SW 1271 (cell line): ENCODE measurements around the gene RHOJ.
"Not testable (repeated sequence)": the region's sequence is repeated elsewhere in the genome, so short reads cannot be mapped to it uniquely, and the experiment has no call there.

Experiments used
- DNase-seq, 2 experiments: peaks; one replicate each; lab custom pipeline; 2025; lab: John Stamatoyannopoulos, UW

Gene RHOJ

GRCh38 chr14:63268771-63269170 lies 64.5 kb downstream of the RHOJ start:
- no peak for DNase-seq

- no peak for DNase-seq
These were observed 65.5 kb downstream of the RHOJ start for GRCh38 chr14:63269561-63270225.

DNA sequence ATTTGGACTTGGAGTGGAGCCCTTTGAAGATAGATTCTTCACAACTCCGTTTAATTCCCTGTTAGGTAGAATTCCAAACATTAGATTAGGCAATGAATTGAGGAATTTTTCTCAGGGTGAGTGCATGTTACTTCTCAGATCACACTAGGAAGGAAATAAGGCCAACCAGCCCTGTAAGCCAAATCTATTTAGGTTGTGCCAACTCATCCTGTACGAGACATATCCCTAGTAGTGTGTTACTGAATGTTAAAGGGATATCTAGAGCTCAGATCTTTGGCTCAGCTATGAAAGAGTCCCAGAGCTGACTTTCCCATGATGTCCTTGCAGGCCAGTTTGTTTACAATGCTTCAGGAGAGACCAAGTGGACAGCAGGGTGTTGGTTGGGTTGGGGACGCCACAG lies 68.9 kb downstream of the RHOJ start:
- DNase-seq = no peak

GRCh38 chr14:63273717-63274655 lies 69.7 kb downstream of the RHOJ start:
- DNase-seq = no peak

- DNase-seq = no peak
These were observed 71.4 kb downstream of the RHOJ start for GRCh38 chr14:63275611-63276010.

- DNase-seq = no peak
These were observed 71.8 kb downstream of the RHOJ start for GRCh38 chr14:63276016-63276415.

DNA sequence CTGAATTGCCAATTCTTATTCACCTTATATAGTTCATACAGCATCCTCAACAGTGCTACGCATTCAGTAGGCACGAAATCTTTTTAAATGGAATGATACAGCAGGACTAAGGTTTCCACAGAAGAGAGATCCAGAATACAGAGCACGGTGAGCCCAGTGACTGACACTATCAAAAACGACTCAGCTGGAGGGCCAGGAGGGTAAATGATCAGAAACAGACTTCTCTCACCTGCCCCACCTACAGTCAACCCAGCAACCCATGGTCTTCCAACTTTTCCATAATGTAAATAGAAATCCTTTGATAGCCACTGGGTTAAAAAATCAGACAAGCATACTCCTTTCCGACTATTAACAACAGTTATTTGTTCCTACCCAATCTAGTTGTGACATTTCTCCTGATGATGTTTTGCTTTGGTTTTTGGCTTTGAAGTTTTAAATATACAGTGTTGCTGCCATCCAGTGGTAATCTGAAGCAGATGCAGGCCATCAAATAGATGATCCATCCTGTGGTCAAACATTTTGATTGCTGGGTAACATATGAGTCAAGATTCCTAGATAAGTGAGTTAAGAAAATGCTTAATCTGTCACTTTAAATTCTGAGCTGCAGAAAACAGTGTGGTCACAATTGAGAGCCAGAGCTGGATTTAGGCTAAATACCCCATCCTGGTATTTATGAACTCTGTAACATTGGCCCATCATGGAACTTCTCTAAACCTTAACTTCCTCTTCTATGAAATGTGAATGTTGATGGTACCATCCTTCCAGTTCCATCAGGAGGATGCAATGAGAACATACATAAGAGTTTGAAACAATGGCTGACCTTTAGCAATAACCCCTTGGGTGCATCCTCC lies 72.5 kb downstream of the RHOJ start:
- DNase-seq = peak in 1 of 2 experiments; percentile 69

DNA sequence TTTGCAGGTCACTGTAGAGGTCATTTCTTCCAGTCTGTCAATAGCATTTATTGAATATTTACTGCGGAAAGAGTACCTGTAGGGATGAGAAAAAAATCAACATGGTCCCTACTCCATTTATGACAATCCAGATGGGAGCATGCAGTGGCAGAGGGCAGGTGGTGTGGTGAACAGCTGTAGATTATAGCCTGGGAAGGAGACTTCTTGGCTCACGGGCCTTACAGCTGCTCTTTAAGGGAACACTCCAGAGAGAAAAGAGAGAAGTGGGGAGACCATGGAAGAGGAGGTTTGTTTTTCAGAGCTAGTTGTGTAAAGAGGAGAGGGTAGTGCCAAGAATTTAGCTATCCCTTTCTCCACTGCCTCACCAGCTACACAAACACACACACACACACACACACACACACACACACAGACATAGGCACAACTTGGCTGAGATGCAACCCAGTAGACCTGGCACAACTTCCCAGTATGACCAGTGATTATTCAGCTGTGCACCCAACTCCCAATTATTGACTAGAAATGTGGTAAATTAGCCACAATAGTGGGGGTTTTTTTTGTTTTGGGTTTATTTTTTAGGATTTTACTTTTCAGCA lies 73.4 kb downstream of the RHOJ start:
- DNase-seq = no peak

DNA sequence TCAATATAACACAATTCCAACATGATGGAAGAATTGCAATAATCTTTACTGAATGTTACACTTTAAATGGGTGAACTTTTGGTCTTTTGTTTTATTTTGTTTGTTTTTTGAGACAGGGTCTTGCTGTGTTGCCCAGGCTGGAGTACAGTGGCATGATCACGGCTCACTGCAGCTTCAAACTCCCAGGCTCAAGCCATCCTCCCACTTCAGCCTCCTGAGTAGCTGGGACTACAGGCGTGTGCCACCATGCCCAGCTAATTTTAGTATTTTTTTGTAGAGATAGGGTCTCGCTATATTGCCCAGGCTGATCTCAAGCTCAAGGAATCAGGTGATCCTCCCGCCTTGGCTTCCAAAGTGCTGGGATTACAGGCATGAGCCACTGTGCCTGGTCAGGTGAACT lies 75.7 kb downstream of the RHOJ start:
- not testable (repeated sequence) for DNase-seq

- no peak for DNase-seq
These were observed 79.0 kb downstream of the RHOJ start for GRCh38 chr14:63282997-63283883.

DNA sequence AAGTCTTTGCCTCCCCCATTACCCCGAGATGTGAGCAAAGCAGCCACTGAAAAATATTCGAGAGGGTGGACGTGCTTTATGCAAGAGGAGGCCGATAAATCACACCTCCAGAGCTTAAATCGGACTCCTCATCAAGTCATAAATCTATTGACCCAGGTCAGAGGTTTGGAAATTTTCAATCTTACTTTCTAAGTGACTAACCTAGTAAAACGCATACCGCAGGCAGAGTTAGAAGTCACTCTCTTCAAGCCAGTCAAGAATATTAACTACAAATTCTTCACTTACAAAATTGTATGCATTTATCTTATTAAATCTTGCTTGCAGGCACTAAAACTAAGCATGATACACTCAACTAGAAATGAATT lies 79.6 kb downstream of the RHOJ start:
- DNase-seq = no peak

DNA sequence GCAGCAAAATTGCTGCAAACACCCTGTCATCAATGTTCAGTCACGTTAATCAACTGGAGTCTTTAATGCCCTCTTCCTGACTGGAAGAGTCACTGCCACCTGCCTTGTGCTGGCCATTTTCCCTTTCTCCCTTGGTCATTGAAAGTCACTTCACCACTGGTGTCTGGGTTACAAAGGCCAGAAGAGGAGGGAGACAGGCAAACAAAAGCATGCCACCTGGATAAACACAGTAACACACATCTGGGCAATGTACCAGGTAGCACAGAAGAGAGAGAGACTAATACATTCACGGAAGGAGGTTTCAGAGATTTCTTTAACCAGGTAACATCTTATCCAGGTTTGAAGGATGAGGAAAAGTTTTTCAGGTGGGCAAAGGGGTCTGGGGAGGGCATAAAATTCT lies 81.8 kb downstream of the RHOJ start:
- no peak for DNase-seq

DNA sequence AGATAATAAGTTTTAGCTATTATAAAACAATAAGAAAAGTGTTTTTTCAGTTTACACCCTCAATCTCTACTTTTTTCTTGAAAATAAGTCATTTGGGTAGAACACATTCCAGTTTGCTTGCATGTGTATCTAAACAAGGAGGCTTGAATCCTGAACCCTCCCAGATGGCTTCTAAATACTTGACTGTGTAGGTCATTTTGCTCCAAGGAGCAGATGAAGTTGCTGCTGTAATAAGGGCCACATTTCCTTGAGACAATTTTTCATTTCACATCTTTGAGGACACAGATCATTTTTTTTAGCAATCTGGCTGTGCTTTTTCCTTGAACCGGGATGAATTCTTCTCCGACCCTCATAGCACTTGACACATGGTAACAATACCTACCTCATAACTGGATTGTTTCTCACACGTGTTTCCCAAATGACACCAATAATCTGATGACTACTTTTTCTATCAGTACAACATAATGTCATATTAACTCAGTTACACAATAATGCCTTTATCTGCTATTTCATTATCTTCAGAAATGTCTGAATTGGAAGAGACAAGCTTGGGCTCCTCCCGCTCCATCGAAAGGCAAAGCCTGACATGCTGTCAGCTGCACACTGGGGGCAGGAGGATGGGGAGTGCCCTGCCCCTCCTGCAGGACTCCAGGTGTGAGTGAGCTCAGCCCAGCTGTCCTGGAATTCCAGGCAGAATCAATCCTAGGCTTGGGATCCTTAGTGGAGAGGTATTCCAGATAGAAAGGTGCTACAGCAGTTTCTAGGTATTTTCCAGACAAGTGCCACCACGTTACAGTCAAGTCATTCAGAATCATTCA lies 83.6 kb downstream of the RHOJ start:
- no peak for DNase-seq

- no peak for DNase-seq
These were observed 84.6 kb downstream of the RHOJ start for GRCh38 chr14:63288853-63289252.

GRCh38 chr14:63290741-63291430 lies 86.6 kb downstream of the RHOJ start:
- no peak for DNase-seq

DNA sequence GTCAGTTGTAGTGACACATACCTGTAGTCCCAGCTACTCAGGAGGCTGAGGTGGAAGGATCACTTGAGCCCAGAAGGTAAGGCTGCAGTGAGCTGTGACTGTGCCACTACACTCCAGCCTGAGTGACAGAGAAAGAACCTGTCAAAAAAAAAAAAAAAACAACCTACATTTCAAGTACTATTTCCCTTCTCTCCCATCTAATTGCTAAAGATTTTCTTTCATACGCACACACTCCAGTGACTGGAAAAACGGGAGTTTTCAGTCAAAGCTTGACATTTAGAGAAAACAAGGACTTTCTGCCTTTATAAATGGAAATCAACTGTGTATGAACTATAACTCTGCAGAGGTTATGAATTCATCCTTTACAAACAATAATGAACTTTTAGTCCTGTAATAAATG lies 88.6 kb downstream of the RHOJ start:
- no peak for DNase-seq

DNA sequence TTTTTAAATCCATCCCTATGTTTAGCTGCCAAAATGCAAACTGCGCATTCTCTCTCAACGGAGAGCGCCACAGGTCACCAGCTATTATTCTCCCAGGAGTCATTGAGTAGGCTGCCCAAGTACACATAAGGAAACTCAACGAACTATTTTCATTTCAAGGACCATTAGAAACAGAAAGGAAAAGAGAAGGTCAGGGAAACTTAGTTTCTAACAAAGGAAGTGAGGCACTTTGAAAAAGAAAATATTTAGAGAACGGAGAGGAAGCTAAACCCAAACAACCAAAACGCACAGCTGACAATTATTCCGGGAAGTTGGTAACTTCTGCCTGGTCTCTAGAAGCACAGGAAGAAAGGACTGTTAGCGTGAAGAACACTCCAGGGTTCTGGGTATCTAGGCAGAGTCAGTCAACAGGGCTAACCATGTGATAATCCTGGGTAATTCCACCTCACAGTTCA lies 91.0 kb downstream of the RHOJ start:
- DNase-seq = no peak

- no peak for DNase-seq
These were observed 91.9 kb downstream of the RHOJ start for GRCh38 chr14:63296060-63296563.

DNA sequence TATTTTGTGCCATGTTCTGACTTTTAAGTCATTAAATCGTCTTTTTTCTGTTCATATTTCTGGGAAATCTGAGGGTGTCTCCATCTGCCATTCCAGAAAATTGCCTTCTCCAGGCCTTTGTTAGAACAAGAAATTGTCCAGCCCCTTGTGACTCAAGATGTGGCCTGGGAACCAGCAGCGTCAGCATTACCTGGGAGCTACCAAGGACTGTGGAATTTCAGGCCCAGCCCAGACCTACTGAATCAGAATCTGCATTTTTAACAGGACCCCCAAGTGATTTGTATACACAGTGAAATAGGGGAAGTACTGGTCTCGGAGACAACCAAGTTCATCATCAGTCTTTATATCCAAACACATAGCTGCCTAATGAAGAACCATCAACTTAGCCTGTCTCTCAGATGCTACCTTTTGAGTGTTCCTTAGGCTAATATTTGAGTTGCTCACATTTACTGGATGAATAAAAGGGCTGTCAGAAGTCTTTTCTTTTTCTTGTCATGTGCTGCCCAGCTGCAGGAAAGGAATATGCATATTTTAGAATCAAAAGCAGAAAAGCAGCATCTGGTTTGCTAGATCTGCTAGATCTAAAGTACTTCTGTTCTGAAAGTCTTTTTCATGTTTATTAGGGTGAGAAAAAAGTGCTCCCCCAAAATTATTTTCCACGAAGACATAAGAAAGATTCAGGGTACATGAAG lies 93.3 kb downstream of the RHOJ start:
- DNase-seq = no peak
